AG08396 (cell line): ENCODE measurements around the gene APC2.
A peak's percentile ranks its signal among the peaks of the same experiment; 100 is the strongest.

Experiments
- DNase-seq: peaks from one replicate; pipeline ENCODE4 v3.0.0; 2012; ENCODE audit warnings: low spot score, mixed read lengths

Gene APC2

DNA sequence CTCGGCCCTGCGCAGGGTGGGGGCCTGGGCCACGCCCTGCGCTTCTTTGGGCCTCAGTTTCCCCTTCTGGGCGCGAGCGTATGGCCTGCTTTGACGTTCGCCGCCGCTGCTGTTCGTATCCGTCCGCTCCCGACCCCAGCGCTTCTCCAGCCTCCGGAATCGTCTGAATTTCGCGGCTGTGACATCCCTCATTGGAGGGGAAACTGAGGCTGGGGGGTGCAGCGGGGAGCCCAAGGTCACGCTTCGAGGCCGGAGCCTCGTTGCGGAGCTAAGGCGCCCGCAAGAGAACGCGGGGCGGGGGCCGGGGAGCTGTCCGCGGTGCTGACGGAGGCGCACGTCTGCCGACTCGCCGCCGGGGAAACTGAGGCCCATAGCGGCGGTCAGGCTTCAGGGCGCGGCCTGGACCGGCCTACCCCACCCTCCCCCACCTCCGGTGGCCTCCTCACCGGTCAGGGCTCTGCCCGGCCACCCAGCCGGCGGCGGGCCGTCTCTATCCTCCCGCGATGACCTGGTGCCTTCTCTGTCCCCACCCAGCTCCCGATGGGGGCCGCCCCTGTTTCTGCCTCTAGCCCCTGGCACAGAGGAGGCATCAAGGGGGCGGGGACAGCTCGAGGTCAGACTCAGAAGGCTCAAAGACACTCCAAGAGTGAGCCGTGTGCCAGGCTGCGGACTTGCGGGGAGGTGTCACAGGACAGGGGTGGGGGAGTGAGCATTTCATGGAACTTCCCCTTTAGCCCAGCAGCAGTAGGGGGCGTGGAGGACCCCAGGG, 3.0 kb upstream of the APC2 start:
- DNase-seq = no peak

DNA sequence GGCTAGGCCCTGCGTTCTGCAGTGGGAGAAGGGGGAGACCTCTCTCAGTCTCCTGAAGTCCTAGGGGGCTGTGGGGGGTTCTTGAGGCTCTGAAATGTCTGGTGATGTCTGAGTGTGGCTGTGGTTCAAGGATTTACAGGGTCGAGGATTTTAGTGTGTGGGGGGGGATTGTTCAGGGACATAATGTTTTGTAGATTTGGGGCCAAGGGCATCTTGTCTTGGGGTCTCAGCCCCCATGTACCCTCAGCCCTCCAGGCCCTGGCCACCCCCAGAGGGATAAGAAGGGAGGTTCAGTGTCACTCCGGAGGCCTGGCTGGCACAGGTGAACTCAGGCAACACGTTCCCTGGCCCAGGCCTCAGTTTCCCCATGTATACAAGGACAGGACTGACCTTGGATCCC, 2.4 kb upstream of the APC2 start:
- no peak for DNase-seq

DNA sequence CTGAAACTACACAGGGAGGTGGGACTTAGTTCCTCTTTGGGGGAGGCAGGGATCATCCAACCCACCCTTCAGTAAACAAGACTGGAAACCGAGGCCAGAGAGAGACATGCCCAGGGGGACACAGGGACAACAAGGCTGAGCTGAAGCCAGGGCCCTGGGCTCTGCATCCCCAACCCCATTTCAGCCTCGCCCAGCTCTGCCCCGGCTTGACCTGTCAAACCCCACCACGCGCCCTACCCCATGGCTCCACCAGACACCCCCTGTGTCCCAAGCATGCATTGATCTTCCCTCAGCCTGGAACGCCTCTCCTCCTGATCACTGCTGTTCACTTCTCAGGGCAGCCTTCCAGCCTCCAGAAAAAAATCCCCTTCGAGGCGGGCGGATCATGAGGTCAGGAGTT, 2.0 kb upstream of the APC2 start:
- DNase-seq = no peak

DNA sequence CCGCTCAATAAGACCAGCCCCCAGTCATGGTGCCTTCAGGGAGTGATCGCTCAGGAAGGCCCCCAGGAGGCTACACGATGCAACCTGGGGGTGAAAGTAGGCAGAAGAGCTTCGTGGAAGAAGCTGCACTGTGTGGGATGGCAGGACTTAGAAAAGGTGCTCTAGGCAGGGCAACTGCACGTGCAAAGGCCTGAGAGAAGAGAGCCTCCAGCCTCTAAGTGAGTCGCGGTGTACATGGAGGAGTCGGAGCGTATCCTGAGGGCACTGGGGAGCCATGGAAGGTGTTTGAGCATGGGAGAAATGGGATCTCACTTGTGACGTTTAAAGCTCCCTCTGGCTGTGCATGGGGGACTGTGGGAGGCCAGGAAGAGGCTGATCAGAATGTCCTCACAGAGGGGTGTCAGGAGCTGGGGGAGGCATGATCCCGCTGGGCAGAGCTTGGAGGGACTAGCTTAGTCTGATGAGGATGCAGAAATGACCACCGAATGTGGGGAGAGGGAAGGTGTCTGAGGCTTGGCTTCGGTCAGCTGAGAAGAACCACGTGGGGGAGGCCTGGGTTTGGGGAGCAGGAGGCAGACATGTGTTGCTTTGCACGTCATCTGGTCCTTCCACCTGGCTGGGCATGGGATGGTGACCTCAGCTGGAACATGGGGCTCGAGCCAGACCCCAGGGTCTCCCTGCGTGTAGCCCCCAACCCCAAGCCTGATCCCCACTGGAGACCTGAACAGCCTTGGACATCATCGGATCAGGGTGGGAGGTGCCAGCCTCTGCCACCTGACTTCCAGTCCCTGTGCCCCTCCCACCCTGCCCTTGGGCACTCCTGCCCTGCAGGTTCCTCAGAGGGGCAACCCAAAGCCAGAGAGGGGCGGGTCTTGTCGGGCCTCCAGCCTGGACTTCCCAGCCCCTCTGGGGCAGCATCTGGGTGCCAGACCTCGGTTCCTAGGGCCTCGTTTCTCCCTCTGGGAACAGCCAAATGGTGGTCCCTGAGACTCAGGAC, 1.1 kb downstream of the APC2 start:
- no peak for DNase-seq

DNA sequence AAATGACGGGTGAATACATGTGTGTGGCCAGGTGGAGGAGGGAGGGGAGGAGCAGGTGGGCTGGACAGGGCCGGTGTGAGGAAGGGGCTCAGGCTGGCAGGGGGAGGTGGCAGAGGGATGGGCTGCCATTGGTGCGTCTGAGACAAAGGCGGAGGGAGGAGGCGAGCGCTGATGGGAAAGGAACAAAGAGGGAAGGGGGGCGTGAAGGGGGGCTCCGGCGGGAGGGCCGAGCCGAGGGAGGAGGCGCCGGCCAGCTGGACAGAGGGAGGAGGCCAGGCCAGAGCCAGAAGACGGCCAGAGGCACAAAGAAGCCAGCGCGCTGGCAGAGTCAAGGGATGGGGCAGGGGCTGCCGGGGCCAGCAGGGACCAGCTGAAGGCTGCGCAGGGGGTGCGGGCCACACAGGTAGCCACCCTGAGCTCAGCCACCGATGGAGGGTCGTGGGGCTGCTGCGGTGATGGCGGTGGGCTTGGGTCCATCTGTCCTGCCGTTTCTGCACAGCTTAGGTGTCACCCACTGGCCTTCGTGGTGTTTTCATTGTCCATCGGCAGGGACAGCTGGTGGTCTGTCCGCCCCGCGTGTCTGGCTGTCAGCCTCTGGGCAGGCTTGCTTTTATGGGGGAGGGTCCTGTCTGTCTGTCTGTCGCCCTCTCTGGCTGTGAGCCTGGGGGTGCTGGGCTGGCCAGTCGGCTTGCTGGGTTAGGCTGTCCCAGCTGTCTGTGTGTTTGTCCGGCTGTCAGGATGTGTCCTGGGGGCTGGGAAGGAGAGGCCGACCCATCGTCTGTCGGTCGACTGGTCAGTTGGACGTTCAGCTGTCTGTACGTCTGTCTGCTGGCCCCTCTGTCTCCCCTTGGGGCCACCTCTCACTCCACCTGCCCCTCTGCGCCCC, 2.2 kb downstream of the APC2 start:
- no peak for DNase-seq

DNA sequence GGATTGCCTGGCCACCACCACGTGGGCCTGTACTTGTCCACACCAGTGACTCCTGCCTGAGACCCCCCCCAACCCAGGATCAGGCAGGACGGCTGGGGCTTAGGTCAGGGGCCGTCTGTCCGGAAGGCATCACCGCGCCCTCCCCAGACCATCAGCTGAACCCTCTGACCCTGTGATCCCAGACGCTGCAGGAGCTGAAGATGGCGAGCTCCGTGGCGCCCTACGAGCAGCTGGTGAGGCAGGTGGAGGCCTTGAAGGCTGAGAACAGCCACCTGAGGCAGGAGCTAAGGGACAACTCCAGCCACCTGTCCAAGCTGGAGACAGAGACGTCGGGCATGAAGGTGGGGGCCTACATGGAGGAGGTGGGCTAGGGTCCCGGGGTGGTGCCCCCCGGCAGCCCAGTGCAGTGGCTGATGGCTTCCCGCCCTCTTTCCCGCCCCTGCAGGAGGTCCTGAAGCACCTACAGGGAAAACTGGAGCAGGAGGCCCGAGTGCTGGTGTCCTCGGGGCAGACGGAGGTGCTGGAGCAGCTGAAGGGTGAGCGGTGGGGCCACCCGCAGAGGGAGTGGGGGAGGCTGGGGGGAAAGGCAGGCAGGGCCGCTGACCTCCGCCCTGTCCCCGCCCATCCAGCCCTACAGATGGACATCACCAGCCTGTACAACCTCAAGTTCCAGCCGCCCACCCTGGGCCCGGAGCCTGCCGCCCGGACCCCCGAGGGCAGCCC, 3.0 kb downstream of the APC2 start:
- no peak for DNase-seq

DNA sequence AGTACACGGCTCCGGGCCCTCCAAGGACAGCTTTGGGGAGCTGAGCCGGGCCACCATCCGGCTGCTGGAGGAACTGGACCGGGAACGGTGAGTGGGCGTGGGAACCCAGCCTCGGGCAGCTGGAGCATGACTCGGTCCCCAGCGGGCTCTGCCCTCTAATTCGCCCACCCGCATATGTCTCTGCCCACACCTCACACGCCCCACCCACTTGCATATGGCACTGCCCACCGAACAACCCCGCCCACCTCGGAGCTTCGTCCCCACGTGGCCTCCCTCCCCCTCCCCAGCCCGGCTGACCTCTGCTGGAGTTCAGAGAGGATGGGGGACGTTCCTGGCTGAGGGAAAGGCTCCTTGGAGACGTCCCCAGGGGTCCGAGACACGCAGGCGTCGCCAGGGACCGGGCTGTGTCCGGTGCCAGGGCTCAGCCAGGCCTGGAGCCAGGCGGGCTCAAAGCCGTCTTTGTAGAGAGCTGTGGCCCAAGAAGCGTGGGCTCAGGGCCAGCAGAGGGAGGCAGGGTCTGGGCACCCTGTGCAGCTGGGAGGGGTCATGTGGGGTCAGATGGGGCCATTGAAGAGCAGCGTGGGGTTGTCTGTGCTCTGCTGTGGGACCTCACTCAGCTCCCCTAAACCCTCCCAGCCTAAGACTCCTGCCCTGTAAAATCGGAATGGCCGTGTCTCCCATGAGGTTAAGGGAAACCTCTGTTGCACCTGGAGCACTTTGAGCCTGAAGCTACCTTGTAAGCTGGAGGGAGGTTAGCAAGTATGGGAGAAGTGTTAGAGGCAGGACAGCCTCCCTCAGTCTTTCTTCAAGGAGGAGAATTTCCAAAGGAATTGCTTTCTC, 3.8 kb downstream of the APC2 start:
- peak; percentile 81 for DNase-seq

DNA sequence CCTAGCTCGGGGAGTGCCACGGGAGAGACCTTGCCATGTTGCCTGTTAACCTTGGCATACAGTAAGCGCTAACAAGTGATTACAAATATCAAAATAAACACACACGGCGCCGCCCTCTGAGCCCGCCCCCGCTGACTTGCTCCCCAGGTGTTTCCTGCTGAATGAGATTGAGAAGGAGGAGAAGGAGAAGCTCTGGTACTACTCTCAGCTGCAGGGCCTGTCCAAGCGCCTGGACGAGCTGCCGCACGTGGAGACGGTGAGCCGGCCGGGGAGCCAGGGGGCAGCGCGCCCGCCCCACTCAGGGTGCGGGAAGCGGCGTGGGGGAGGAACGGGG, 5.0 kb downstream of the APC2 start:
- DNase-seq = no peak

DNA sequence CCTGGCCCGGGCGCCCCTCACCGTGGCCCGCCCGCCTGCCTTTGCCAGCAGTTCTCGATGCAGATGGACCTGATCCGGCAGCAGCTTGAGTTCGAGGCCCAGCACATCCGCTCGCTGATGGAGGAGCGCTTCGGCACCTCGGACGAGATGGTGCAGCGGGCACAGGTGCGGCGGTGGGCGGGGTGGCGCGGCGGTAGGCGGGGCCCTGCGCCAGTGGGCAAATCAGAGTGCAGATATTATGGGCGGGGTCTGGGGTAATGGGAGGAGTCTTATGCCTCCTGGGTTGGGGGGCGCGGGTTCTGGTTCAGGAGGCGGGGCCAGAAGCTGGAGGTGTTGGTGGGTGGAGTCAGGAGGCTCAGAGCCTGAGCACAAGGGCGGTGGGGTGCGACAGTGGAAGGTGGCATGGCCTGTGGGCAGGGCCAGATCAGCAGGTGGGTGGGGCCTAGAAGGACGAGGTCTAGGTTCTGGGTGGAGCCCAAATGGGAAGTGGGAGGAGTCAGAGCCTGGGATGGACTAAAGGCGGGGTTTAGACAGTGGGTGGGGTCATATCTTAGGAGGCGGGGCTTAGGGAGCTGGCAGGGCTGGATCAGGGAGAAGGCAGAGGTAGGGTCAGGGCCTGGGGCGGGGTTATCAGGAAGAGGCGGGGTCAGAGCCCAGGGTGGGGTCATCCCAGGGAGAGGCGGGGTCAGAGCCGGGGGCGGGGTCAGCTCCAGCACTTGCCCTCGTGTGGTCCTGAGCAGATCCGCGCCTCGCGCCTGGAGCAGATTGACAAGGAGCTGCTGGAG, 5.6 kb downstream of the APC2 start:
- DNase-seq = peak; percentile 86

DNA sequence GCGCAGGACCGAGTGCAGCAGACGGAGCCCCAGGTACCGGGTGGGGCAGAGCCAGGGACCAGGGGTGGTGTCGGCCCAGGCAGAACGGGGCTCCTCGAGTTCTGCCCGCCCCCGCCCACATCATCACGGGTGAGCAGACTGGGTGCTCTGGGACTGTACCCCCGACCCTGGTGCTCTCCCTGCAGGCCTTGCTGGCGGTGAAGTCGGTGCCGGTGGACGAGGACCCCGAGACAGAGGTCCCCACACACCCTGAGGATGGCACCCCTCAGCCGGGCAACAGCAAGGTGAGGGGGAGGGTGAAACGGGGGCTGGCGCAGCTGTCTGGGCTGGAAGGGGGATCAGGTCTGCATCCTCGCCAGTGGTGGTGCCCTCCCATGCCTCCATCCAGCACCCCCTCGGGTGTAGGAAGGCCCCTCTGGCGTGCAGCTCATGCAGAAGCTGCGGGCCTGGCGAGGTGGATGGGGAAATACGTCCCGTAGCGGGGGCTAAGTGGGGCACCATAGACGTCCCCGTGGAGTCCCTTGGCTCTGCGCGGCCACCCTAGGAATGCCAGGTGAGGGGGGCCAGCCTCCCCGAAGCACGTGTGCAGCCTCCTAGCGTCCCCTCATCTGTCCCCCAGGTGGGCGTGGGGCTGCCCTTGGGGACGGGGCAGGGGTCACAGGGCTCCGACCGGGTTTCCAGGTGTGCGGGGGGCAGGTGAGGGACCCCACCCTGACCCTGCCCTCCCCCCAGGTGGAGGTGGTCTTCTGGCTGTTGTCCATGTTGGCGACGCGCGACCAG, 6.4 kb downstream of the APC2 start:
- DNase-seq = no peak

DNA sequence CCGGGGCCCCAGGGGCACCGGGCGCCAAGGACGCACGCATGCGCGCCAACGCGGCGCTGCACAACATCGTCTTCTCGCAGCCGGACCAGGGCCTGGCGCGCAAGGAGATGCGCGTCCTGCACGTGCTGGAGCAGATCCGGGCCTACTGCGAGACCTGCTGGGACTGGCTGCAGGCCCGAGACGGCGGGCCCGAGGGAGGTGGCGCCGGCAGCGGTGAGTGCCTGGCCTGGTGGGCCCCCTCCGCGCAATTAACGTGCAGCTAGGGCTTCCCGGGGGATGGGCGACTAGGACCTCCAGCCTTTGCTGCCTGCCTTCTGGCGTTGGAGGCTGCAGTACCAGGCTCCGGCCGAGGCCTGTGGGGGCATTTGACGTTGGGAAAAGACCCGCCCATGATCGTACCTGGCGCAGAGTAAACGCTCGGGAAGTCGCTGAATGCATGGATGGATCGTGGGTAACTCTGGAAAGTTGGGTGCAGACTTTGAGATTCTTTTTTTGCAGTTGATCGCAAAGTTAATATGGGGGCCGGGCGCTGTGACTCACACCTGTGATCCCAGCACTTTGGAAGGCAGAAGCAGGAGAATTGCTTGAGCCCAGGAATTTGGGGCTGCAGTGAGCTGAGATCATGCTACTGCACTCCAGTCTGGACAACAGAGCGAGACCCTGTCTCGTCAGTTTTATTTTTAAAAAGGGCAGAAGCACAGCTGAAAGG, 7.3 kb downstream of the APC2 start:
- no peak for DNase-seq

DNA sequence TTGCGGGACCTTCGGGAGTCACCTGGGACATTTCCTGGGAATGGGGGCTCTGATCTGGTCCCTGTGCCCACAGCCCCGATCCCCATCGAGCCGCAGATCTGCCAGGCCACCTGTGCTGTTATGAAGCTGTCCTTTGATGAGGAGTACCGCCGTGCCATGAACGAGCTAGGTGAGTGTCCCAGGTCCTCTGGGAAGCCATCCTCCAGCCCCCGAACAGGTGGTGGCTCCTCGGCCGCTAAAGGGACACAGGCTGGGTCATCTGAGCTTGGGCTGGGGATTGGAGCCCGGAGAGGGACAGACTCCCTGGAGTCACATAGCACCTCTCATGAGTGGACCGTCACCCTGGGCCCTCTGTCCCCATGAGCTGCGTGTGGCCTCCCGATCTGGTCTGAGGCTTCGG, 8.0 kb downstream of the APC2 start:
- no peak for DNase-seq

DNA sequence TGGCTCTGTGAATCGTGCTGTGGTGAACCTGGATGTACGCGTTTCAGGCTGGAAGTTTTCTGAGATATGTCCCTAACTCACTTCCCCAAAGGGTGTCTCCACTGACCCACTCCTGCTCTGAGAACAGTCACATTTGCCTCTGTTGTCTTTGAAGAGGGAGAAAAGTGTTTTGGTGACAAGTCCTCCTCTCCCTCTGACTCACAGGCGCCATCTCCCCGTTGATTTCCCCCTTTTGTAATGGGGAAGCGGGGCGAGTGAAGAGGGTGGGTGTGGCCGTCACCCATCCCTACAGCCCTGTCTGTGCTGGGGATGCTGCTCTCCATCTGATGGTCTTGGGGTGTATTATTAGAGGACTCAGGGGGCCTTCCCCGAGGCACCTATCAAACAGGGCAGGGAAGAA, 9.6 kb downstream of the APC2 start:
- no peak for DNase-seq

DNA sequence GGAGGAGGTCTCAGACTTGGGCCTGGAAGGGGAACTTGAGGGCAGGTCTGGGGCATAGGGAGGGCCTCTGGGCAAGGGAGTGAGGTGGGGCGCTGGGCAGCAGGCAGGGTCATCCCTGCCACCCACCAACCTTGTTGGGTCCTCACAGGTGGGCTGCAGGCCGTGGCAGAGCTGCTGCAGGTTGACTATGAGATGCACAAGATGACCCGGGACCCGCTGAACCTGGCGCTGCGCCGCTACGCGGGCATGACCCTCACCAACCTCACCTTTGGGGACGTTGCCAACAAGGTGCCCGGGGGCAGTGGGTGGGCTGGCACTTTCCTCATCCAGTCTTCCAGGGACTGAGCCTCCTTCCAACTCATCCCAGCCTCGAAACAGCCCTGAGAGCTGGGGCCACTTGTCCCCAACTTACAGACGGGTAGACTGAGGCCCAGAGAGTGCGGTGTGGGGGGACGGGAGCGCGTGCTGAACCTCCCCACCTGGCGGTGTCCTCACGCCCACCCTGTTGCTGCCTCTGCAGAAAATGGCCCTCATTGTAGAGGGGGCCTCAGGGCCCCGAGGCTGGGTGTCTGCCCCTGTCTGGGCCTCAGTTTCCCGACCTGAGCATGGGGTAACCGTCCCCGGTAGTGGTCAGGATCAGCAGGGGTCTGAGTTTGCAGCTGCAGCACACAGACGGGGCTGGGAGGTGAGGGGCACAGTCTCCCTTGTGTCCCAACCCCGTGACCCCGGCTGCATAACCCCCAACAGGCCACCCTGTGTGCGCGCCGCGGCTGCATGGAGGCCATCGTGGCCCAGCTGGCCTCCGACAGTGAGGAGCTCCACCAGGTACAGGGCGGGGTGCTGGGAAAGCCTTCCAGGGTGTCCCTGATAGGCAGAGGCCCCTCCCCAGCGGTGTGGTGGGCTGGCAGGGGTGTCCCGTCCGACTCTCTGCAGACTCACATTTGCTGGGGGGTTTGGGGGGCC, 10.4 kb downstream of the APC2 start:
- no peak for DNase-seq

DNA sequence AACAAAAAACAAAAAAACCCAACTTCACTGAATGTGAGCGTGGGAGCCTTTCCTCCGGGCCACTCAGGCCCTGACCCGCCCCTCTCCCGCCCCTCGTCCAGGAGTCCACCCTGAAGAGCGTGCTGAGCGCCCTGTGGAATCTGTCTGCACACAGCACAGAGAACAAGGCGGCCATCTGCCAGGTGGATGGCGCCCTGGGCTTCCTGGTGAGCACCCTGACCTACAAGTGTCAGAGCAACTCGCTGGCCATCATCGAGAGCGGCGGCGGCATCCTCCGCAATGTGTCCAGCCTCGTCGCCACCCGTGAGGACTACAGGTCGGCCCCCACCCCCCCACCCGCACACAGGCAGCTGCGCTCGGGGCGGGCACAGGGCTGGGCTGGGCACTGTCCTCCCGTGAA, 11.9 kb downstream of the APC2 start:
- DNase-seq = no peak

DNA sequence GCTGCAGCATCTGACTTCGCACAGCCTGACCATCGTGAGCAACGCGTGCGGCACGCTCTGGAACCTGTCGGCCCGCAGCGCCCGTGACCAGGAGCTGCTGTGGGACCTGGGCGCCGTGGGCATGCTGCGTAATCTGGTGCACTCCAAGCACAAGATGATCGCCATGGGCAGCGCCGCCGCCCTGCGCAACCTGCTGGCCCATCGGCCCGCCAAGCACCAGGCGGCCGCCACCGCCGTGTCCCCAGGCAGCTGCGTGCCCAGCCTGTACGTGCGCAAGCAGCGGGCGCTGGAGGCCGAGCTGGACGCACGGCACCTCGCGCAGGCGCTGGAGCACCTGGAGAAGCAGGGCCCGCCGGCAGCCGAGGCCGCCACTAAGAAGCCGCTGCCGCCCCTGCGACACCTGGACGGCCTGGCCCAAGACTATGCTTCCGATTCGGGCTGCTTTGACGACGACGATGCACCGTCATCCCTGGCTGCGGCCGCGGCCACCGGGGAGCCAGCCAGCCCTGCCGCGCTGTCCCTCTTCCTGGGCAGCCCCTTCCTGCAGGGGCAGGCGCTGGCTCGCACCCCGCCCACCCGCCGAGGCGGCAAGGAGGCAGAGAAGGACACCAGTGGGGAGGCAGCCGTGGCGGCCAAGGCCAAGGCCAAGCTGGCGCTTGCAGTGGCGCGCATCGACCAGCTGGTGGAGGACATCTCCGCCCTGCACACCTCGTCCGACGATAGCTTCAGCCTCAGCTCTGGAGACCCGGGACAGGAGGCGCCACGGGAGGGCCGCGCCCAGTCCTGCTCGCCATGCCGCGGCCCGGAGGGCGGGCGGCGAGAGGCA, 15.5 kb downstream of the APC2 start:
- peak; percentile 80 for DNase-seq
